Measurements from ENCODE around the gene TM2D3.

- no peak for TF ChIP-seq CTCF (IDR thresholded peaks at IDR 0.05)
- no peak for TF ChIP-seq POLR2AphosphoS5 (IDR thresholded peaks at IDR 0.05)
- TF ChIP-seq POLR2A (IDR thresholded peaks at IDR 0.05) = no peak
- no peak for TF ChIP-seq EP300 (IDR thresholded peaks at IDR 0.05)
These were observed 45.1 kb downstream of the TM2D3 start for GRCh38 chr15:101607108-101607507.
